OCI-LY1 (cell line): ENCODE measurements around the gene ATF7IP2.

Experiments used
- H2AFZ ChIP-seq: fragments of 200-600 bp; sonication (generic), shearing (Covaris generic); 2 replicates; pipeline ENCODE4 v1.6.0; 2014; ENCODE audit warnings: antibody characterized with exemption, mild to moderate bottlenecking, low read length
- H3F3A ChIP-seq: fragments of 200-600 bp; sonication (generic), shearing (Covaris generic); 2 replicates; pipeline ENCODE4 v1.6.0; 2014; ENCODE audit warnings: mild to moderate bottlenecking, antibody characterized with exemption, low read length, moderate library complexity; ENCODE audit not compliant: insufficient read depth
- H3K27ac ChIP-seq: fragments of 200-600 bp; sonication (generic); 2 replicates; pipeline ENCODE4 v1.5.1; 2014; ENCODE audit warnings: low read length, mixed run types, mild to moderate bottlenecking, low read depth; ENCODE audit not compliant: poor library complexity, severe bottlenecking
- H3K27me3 ChIP-seq: fragments of 200-600 bp; sonication (generic); 2 replicates; pipeline ENCODE4 v1.6.0; 2014; ENCODE audit warnings: antibody characterized with exemption, mild to moderate bottlenecking, low read length, moderate library complexity; ENCODE audit not compliant: insufficient read depth
- H3K36me3 ChIP-seq: fragments of 200-600 bp; sonication (generic); 2 replicates; pipeline ENCODE4 v1.6.1; 2014; ENCODE audit warnings: mild to moderate bottlenecking, antibody characterized with exemption, low read length, moderate library complexity, mixed read lengths; ENCODE audit not compliant: insufficient read depth
- H3K4me1 ChIP-seq: fragments of 200-600 bp; sonication (generic); 2 replicates; pipeline ENCODE4 v1.5.1; 2014; ENCODE audit warnings: mild to moderate bottlenecking, low read length, moderate library complexity; ENCODE audit not compliant: insufficient read depth, severe bottlenecking
- H3K4me2 ChIP-seq: fragments of 200-600 bp; sonication (generic), shearing (Covaris generic); 2 replicates; pipeline ENCODE4 v1.6.1; 2014; ENCODE audit warnings: low read length
- H3K4me3 ChIP-seq: fragments of 200-600 bp; sonication (generic); 2 replicates; pipeline ENCODE4 v1.5.1; 2014; ENCODE audit warnings: low read length, low read depth, mild to moderate bottlenecking, mixed read lengths; ENCODE audit not compliant: poor library complexity, severe bottlenecking
- H3K79me2 ChIP-seq: fragments of 200-600 bp; shearing (Covaris generic); 2 replicates; pipeline ENCODE4 v1.6.1; 2016; ENCODE audit warnings: mixed run types, low read length, mixed read lengths; ENCODE audit not compliant: insufficient read depth
- H3K9ac ChIP-seq: fragments of 200-600 bp; sonication (generic), shearing (Covaris generic); 2 replicates; pipeline ENCODE4 v1.6.1; 2014; ENCODE audit warnings: mild to moderate bottlenecking, low read length, mixed read lengths
- H3K9me2 ChIP-seq: fragments of 200-600 bp; sonication (generic), shearing (Covaris generic); 2 replicates; pipeline ENCODE4 v1.6.1; 2014; ENCODE audit warnings: low read depth, mild to moderate bottlenecking, low read length, mixed read lengths
- H3K9me3 ChIP-seq: fragments of 200-600 bp; shearing (Covaris generic); 2 replicates; pipeline ENCODE4 v1.6.1; 2014; ENCODE audit warnings: low read length, mixed read lengths
- H4K20me1 ChIP-seq: fragments of 200-600 bp; sonication (generic), shearing (Covaris generic); 2 replicates; pipeline ENCODE4 v1.6.0; 2016; ENCODE audit warnings: mild to moderate bottlenecking, low read length; ENCODE audit not compliant: insufficient read depth
- CTCF ChIP-seq: fragments of 200-600 bp; sonication (generic), shearing (Covaris generic); IDR thresholded peaks from 2 replicates; pipeline ENCODE4 v1.5.1; 2017; ENCODE audit warnings: mild to moderate bottlenecking, antibody characterized with exemption, low read length, moderate library complexity, mixed read lengths
- EZH2 ChIP-seq: fragments of 200-600 bp; sonication (generic), shearing (Covaris generic); IDR thresholded peaks from 2 replicates; pipeline ENCODE4 v1.8.0; 2017; ENCODE audit warnings: borderline replicate concordance, mixed run types, mild to moderate bottlenecking, antibody characterized with exemption, low read length, moderate library complexity, mixed read lengths

The ATF7IP2 gene

GRCh38 chr16:10388988-10389387 is 3.1 kb downstream of the ATF7IP2 start:
- Histone ChIP-seq H3K27me3 (no peaks in the 10 kb centered on the region), H3K9me2 (no peaks in the 10 kb centered on the region), H3K9me3 (no peaks in the 10 kb centered on the region), H3F3A (no peaks in the 10 kb centered on the region), H3K27ac (no peak overlapping the region), H3K79me2 (peaks cover 38% of the 10 kb centered on the region), H3K4me3 (no peak overlapping the region), H2AFZ (no peak overlapping the region), H4K20me1 (no peaks in the 10 kb centered on the region), H3K36me3 (peaks cover 68% of the 10 kb centered on the region), H3K4me2 (no peak overlapping the region), H3K4me1 (peaks cover 31% of the 10 kb centered on the region), H3K9ac (no peak overlapping the region)
- TF ChIP-seq CTCF (no peak), EZH2 (no peak)

DNA sequence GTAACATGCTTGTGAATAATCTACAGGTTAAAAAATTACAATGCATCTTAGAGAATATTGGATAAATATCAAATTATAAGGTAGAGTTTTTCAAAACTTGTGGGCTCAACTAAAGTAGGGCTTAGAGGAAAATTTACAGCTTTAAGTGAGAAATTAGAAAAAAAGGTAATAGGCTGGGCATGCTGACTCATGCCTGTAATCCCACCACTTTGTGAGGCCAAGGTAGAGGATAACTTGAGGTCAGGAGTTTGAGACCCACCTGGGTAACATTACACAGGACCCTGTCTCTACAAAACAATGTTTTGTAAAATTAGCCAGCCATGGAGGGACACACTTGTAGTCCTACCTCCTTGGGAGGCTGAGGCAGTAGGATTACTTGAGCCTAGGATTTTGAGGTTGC is 4.5 kb downstream of the ATF7IP2 start:
- H3K4me1 ChIP-seq, result peaks cover 31% of the 10 kb centered on the region
- H3K9me2 ChIP-seq, result no peaks in the 10 kb centered on the region
- H3K4me2 ChIP-seq, result no peak overlapping the region
- no peaks in the 10 kb centered on the region for H3F3A ChIP-seq
- no peak overlapping the region for H3K27ac ChIP-seq
- H3K79me2 ChIP-seq, result peaks cover 38% of the 10 kb centered on the region
- H3K4me3 ChIP-seq, result no peak overlapping the region
- H3K36me3 ChIP-seq, result peaks cover 73% of the 10 kb centered on the region
- H2AFZ ChIP-seq, result no peak overlapping the region
- H3K9me3 ChIP-seq, result no peaks in the 10 kb centered on the region
- no peaks in the 10 kb centered on the region for H4K20me1 ChIP-seq
- H3K27me3 ChIP-seq, result no peaks in the 10 kb centered on the region
- H3K9ac ChIP-seq, result no peak overlapping the region
- TF ChIP-seq EZH2 (no peak), CTCF (no peak)

DNA sequence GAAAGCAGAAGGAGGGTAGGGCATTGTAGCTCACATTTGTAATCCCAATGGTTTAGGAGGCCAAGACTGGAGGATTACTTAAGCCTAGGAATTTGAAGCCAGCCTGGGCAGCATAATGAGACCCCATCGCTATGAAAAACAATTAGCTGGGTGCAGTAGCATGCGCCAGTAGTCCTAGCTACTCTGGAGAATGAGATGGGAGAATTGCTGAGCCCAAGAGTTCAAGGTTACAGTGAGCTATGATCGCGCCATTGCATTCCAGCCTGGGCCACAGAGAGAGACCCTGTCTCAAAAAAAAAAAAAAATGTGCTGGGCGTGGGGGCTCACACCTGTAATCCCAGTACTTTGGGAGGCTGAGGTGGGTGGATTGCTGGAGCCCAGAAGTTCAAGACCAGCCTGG is 5.0 kb downstream of the ATF7IP2 start:
- Histone ChIP-seq H3K9ac (no peak overlapping the region), H3K4me3 (no peak overlapping the region), H3K4me1 (peaks cover 31% of the 10 kb centered on the region), H3K4me2 (no peak overlapping the region), H3K27ac (no peak overlapping the region), H3K9me3 (0 out of 2 replicates have a peak, but pooled peaks cover under 1% of the 10 kb centered on the region), H3K27me3 (no peaks in the 10 kb centered on the region), H3K79me2 (peaks cover 39% of the 10 kb centered on the region), H3K36me3 (peaks cover 73% of the 10 kb centered on the region), H2AFZ (no peak overlapping the region), H3K9me2 (no peaks in the 10 kb centered on the region), H4K20me1 (no peaks in the 10 kb centered on the region), H3F3A (no peaks in the 10 kb centered on the region)
- TF ChIP-seq EZH2 (no peak), CTCF (no peak)
